Stimulated activated CD8-positive, alpha-beta memory T cell treated with anti-CD3 and anti-CD28 coated beads, Interleukin-7, amount 100 ng/mL, for 1 hour (primary cell): ENCODE measurements around the gene NPBWR2.
"Not testable (repeated sequence)": the region's sequence is repeated elsewhere in the genome, so short reads cannot be mapped to it uniquely, and the experiment has no call there.

Experiments
- DNase-seq, 2 donors: peaks; one replicate each; pipeline ENCODE4 v3.0.0-alpha.2; 2020; ENCODE audit warnings: low read depth in 2 of 2

NPBWR2 gene

DNA sequence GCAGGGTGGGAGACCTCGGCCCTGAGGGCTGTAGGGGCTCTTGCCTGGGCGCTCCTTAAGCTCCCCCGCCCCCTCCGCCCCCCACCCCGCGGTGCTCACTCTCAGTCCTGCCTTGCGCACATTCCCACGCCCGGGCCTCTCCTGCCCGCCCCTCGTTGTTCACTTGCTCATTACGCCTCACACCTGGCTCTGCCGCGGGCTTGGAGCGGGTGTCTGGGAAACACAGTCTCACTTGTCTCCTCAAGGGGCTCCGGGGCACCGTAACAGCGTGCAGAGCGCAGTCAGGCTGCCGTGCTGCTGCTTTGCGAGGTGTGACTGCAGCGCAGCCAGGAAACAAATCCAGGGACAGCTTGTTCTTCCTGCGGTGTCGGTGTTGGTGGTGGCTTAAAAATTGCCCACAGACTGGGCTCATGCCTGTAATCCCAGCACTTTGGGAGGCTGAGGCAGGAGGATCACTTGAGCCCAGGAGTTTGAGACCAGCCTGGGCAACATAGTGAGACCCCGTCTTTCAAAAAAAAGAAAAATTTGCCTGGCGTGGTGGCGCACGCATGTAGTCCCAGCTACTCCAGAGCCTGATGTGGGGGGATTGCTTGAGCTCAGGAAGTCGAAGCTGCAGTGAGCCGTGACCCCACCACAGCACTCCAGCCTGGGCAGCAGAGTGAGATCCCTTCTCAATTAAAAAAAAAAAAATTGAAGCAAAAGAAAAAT, 4.6 kb downstream of the NPBWR2 start:
- no peak for DNase-seq

- peak; percentile 39 to 47 for DNase-seq
Measured at GRCh38 chr20:64101731-64102621, 5.4 kb downstream of the NPBWR2 start.

GRCh38 chr20:64100946-64101688, 6.2 kb downstream of the NPBWR2 start:
- DNase-seq = no peak

DNA sequence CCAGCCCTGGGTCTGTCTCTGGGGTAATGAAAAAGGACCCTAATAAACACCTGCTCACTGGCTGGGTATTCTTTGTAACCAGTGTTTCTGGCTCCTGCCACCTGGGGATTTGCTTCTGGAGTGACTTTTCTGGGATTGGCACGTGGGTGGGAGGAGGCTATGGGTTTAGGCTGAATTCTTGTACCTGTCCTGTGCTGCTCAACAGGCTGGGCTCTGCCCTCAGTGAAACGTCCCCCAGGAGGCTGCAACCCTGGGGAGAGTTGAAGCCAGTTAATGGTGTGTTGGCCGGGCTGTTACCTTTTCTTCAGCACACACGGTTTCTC, 6.8 kb downstream of the NPBWR2 start:
- no peak for DNase-seq

- no peak for DNase-seq
Measured at GRCh38 chr20:64099880-64100565, 7.3 kb downstream of the NPBWR2 start.

DNA sequence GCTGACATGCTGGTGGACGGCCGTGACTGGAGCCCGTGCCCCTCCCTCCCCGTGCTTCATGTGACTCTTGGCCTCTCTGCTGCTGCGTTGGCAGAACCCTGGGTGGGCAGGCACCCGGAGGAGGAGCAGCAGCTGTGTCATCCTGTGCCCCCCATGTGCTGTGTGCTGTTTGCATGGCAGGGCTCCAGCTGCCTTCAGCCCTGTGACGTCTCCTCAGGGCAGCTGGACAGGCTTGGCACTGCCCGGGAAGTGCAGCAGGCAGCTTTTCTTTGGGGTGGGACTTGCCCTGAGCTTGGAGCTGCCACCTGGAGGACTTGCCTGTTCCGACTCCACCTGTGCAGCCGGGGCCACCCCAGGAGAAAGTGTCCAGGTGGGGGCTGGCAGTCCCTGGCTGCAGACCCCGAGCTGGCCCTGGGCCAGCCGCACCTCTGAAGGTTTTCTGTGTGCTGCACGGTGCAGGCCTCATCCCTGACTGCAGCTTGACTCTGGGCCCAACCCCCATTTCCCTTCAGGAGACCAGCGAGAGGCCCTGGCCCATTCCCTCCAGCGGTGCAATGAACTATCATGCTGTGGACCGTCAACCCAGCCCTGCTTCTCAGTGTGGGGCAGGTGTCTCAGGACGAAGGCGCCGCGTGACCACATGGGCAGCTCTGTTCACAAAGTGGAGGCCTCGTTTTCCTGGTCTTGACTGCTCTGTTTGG, 8.1 kb downstream of the NPBWR2 start:
- DNase-seq = no peak

DNA sequence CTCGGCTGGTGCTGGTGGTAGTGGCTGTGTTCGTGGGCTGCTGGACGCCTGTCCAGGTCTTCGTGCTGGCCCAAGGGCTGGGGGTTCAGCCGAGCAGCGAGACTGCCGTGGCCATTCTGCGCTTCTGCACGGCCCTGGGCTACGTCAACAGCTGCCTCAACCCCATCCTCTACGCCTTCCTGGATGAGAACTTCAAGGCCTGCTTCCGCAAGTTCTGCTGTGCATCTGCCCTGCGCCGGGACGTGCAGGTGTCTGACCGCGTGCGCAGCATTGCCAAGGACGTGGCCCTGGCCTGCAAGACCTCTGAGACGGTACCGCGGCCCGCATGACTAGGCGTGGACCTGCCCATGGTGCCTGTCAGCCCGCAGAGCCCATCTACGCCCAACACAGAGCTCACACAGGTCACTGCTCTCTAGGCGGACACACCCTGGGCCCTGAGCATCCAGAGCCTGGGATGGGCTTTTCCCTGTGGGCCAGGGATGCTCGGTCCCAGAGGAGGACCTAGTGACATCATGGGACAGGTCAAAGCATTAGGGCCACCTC, 8.8 kb downstream of the NPBWR2 start:
- DNase-seq = no peak

- no peak for DNase-seq
Measured at GRCh38 chr20:64096535-64096934, 10.8 kb downstream of the NPBWR2 start.

DNA sequence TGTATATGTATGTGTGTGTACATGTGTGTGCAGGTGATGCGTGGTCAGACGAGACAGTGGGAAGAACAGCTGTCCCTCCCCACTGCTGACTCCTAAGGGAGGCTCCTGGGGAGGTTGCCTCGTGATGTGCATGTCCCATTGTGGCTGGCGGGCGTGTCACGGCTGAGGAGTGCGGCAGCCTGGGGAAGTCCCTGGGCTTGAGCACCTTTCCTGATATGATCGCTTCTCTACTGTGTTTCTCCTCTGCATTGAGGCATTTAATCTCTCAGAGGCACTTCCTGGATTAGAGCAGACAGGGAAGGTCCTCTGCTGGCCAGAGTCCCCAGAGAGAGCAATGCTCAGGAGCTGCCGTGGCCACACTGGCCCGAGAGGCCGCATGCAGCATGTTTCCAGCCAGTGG, 11.4 kb downstream of the NPBWR2 start:
- DNase-seq = no peak

DNA sequence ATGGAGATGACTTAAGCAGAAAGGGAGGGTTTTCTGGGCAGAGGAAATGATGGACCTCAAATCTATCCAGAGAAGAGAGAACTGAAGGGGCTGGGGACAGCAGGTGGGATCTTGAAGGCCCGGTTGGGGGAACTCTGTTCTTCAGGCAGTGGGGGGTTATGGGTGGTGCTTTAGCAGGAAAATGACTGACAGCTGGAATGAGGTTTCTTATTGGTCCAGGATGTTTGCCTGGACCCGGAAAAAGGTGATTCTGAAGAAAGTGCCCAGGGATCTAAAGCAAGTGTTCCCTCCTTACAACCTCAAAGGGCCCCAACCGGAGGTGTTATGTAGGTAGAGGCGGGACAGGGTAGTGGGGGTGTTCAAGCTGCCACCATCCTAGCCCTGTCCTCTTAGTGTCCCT, 11.9 kb downstream of the NPBWR2 start:
- no peak for DNase-seq

DNA sequence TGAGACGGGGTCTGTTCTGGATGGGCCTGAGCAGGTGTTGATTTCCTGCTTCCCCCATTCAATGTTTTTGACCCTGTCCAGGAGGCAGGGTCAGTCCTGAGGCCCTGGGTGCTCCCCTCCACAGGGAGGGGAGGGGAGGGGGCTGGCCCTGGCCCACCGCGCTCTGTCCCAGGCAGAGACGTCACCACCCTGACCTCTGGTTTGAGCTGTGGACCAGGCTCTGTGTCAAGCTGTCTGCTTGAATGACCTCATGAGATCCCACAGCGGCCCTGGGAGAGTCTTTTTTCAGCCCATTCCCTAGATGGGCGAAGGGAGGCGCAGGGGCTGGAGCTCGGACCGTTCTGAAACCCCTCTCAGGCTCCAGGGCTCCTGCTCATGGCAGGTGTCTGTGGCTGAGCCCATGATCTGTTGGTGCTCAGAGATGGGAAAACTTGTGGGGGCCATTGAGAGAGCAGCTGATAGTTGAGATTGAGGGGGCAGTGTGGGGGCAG, 14.3 kb downstream of the NPBWR2 start:
- DNase-seq = no peak

DNA sequence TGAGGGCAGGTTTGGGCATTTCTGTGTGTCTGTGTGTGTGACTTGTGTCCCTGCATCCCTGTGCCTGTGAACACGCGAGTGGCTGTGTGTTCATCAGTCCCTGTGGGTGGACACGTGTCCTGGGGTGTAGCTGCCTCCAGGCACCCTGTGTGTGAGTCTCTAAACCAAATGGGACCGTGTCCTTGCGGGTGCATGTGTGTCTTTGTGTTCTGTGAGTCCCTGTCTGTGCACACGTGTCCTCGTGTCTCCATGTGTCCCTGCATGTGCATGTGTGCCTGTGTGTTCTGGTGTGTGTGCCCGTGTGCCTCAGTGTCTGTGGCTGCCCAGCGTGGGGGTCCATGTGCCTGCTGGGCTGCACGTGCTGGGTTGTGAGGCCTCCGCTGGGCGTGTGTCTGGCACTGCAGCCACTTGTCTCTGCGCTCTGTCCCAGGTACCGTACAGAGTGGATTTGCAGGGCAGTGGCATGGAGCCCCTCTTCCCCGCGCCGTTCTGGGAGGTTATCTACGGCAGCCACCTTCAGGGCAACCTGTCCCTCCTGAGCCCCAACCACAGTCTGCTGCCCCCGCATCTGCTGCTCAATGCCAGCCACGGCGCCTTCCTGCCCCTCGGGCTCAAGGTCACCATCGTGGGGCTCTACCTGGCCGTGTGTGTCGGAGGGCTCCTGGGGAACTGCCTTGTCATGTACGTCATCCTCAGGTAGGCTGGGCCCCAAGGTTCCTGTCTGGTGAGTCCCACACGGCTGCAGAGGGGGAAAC, 14.9 kb downstream of the NPBWR2 start:
- no peak for DNase-seq

DNA sequence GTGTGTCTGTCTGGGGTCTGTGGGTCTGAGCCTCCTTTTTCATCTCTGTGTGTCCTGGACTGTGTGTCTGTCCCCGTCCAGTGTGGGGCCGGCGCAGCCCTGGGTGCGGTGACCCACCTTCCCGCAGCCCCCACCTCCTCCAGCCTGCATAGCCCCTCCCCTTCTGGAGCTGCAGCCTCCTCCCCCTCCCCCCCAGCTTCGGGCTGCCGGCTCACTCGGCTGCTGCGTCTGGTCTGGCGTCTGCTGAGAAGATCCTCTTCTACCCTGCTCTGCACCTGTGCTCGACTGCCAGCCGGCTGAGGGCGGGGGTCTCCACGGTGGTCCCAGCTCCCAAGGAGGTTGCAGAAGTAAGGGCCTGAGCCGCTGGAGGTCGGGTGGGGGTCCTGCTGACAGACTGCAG, 15.6 kb downstream of the NPBWR2 start:
- DNase-seq = no peak

- DNase-seq = no peak
Measured at GRCh38 chr20:64091340-64091739, 16.0 kb downstream of the NPBWR2 start.

GRCh38 chr20:64090165-64090564, 17.2 kb downstream of the NPBWR2 start:
- DNase-seq = no peak

GRCh38 chr20:64088586-64088985, 18.8 kb downstream of the NPBWR2 start:
- not testable (repeated sequence) for DNase-seq

GRCh38 chr20:64087226-64087825, 20.0 kb downstream of the NPBWR2 start:
- not testable (repeated sequence) for DNase-seq

DNA sequence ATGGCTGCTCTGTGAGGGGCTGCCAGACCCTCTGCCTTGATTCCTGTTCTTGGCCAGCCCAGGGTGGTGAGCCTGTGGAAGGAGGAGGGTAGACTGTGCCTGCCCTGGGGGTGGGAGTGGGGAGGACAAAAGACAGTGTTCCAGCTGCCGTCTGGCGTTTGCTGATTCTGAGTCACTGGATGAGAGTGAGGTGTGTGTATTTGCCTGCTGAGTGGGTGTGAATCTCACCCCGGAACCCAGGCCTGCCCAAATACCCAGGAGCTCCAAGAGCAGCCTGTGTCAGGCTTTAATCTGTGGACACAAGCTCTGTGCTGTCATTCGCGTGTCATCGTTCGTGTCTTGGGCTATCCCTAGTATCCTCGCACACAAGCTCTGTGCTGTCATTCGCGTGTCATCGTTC, 20.6 kb downstream of the NPBWR2 start:
- no peak for DNase-seq

DNA sequence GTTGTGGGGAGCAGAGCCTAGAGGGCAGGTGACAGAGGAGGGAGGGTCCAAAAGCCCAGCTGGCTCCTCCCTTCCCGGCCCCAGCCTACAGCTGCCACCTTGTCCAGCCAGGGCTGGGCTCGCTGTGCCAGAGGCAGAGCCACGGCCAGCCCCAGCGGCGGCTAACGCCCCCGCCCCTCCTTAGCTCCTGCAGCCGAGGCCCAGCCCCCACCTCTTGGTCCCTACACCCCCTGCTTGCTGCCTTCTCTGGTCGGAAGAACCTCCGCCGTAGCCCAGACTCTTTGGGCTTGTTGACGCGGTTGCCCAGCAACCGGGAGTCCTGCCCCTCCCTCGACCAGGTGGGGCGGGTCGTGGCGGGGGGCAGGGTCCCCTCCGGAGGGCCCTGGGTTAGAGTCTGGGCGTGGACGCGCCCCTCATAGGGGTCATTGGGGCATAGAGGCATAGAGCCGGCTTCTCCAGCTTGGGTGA, 22.6 kb downstream of the NPBWR2 start:
- DNase-seq = no peak
